ENCODE results near the gene EEF2.
"Not testable (repeated sequence)": the region's sequence is repeated elsewhere in the genome, so short reads cannot be mapped to it uniquely, and the experiment has no call there.

EEF2 gene

DNA sequence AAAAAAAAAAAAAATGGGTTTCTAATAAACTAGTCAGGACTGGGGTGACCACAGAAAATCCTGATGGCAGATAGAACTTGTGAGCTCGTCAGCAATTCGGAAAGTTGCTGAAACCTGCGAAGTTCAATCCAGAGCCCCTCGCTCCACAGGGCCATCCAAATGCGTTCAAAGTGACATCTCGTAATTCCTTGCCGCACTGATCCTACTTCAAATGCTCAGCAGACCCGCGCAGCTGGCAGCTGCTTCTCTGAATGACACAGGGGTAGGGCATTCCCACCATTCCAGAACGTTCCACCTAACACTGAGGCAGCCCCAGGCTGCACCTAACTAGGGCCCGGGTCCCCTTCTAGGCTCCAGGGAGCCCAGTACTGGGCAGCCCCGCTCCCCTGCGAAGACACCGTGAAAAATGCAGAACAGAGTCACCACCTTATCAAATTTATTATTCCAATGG is 9.6 kb downstream of the EEF2 start:
- H3K4me3 ChIP-seq (ENCODE audit: low read length) = no peak overlapping the region
- no peak for TF ChIP-seq ZNF274 (IDR thresholded peaks at IDR 0.05; ENCODE audit: low read depth, low read length)

DNA sequence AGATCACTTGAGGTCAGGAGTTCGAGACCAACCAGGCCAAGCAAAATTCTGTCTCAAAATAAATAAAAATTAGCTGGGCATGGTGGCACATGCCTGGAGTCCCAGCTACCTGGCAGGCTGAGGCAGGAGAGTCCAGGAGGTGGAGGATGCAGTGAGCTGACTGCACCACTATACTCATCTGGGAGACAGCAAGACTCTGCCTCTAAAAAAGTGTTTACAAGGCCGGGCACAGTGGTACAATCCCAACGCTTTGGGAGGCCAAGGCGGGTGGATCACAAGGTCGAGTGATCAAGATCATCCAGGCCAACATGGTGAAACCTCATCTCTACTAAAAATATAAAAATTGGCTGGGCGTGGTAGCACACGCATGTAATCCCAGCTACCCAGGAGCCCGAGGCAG is 10.1 kb downstream of the EEF2 start:
- no peak overlapping the region for H3K4me3 ChIP-seq (ENCODE audit: low read length)
- no peak for TF ChIP-seq ZNF274 (IDR thresholded peaks at IDR 0.05; ENCODE audit: low read depth, low read length)

DNA sequence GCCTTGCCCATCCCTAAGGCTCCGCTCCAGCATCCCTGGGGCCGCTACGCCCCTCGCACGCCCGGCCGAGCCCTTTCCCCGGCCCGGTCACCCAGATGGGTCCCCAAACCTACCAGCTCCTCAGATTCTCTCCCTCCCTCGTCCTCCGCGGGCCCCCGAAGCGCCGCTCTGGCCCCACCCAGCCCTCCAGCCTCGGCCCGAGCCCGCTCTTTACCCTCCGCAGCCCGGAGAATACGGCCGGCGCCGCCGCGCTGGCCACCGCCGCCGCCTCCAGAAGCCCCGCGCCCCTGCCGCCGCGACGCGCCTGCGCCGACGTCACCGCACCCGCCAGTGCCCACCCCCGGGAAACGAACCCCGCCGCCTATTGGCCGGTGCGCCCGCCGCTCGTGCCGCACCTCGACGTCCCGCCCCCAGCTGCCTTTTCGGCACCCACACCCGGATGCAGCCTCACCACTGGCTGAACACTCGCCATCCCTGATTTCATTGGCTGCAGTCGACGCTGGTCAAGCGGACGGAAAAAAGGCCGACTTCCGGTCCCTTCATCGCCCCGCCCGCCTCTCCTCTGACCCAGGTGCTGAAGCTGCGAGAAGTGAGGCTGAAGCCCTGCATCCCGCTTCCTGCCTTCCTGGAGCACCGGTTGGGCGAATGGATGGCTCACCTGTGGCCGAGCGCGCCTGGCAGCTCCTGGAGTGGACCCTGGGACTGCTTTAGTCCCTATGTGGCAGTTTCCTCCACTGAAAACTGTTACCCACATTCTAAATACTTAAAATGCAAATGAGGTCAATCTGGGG is 14.3 kb downstream of the EEF2 start, which contains the start of gene DAPK3:
TSS of gene DAPK3 (minus strand) at position 292 of the 791 bp plus-strand sequence. CDS start 1,364 bp downstream, outside the sequence.
- H3K4me3 ChIP-seq (ENCODE audit: low read length) = peak within 1 kb of the TSS; percentile 71
- TF ChIP-seq ZNF274 (IDR thresholded peaks at IDR 0.05; ENCODE audit: low read depth, low read length) = no peak

DNA sequence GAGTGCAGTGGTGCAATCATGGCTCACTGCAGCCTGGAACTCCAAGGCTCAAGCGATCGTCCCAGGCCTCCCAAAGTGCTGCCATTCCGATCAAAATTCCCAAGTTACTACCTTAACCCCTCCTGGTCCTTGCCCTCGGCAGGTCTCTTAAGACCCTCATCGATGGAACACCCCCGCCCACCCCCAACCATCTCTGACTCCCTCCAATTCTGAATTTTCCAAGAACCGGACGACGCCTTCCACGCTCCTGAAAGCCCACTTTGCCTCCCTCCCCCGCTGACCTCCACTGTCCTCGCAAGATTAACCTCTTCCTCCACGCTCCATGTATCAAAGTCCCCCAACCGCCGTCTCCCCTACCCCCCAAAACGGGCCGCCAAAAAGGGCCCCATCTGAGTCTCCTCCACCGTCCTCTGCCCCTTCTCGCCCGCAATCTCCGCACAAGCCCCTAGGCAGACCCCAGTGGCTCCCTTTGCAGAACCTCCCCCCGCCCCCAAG is 14.9 kb downstream of the EEF2 start:
- peak overlapping the region; percentile 71 for H3K4me3 ChIP-seq (ENCODE audit: low read length)
- no peak for TF ChIP-seq ZNF274 (IDR thresholded peaks at IDR 0.05; ENCODE audit: low read depth, low read length)

DNA sequence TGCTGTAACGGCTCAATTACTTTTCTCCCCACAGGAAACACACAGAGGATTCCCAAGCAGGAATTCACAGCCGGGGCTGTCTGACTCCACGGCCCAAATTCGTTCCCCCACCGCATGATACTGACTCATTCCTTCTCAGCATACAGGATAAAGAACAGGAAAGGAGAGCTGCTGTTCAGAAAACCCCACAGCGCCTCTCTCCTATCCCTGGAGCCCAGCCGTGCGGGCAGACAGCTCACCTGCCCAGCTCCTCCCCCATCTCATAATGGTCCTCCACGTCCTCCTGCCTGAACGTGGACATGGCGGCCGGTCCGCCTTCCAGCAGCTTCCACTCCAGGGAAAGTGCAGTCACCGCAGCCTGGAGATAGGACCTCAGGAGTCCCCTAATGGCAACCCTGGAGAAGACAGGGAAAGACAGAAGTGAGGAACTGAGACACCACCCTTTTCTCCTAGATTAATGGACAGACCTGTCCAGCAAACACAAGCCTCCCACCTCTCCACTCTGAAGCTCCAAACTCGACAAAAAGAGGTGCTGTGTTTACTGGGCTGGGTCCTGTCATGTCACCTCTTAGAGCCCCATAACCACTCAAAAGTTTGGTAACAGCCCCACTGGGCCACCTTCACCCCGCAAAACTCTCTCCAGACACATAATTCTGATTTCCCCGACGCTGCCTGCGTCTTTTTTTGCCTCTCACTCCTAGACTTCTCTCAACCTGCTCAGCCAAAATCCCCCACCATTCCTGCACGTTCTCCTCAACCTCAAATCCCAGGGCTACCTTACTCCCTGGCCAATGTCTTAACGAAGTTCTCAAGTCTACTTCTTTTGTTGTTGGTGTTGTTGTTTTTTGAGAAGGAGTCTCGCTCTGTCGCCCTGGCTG is 15.6 kb downstream of the EEF2 start:
- TF ChIP-seq ZNF274 (IDR thresholded peaks at IDR 0.05; ENCODE audit: low read depth, low read length) = no peak
- peak overlapping the region; percentile 71 for H3K4me3 ChIP-seq (ENCODE audit: low read length)

GRCh38 chr19:3968556-3969434 is 16.5 kb downstream of the EEF2 start:
- H3K4me3 ChIP-seq (ENCODE audit: low read length) = no peak overlapping the region
- TF ChIP-seq ZNF274 (IDR thresholded peaks at IDR 0.05; ENCODE audit: low read depth, low read length) = no peak

- not testable (repeated sequence) for H3K4me3 ChIP-seq (ENCODE audit: low read length)
These were observed 17.3 kb downstream of the EEF2 start for GRCh38 chr19:3967983-3968382.

DNA sequence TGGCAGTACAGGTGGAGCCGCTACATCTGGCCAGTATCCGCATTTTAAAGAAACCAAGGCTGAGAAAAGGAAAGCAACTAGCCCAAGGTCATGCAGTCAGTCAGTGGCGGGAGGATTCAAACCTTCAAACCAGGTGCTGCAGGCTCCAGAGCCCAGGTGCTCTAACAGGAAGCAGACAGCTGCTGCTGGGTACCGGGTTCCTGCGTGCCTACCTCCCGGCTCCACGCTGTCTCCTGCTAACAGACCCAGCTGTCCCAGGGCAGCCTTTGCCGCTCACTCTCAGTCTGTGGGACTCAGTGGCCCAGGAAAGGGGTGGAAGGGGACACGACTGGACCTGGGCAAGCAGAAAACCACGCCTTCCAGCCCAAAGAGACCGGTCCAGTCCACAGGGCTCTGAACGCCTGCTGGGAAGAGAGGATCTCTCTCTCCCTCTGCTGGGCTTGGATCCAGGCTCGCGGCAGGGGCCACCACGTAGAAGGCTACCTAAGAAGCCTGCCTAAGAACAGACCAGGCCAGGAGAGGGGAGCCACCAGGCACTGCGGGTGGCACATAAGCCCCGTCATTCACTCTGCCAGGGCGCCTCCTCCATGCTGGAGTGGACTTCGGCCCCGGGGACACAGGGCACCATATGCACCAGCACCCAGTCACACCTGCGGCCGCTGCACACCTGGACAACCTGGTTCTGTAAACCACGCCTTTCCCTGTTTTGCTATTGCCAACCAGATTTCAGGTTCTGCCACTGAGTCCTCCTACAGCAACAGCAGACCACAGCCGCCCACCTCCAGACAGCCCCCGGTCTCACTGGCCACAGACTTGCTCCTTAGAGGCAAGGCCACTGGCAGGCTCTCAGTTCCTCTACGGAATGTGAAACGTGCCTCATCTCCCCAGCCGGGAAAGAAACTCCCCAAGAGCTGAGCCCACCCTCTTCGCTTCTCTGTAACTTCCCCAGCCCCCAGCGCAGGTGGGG is 18.9 kb downstream of the EEF2 start:
- no peak overlapping the region for H3K4me3 ChIP-seq (ENCODE audit: low read length)
- TF ChIP-seq ZNF274 (IDR thresholded peaks at IDR 0.05; ENCODE audit: low read depth, low read length) = no peak

DNA sequence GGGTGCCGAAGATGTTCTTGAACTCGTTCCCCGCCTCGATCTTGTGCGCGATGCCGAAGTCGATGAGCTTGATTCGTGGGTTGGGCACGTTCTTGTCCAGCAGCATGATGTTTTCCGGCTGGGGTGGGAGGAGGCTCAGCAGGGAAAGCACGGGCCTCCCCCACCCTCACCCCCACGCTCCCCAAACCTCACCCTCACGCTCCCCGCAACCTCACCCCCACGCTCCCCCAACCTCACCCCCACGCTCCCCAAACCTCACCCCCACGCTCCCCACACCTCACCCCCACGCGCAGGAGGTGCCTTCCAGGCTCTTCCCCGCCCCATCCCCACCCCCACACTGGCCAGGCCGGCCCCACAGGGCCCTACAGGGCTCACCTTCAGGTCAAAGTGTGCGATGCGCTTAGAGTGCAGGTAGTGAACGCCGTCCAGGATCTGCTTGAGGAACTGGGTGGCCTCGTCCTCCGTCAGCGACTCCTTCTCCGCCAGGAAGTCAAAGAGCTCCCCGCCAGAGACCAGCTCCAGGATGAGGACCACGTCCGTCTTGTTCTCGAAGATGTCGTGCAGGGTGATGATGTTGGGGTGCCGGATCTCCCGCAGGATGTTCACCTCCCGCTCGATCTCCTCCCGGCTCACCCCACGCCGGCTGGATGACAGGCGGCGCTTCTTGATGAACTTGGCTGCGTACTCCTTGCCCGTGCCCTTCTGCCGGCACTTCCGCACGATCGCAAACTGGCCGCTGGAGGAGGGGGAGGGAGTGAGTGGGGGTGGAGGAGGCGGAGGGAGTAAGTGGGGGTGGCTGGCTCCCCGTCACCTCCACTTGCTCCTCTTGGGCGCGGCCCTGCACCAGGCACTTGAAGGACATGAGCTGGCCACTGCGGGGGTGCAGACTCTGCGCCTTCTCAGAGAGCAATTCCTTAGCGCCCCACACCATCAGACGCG is 20.7 kb downstream of the EEF2 start:
- no peak for TF ChIP-seq ZNF274 (IDR thresholded peaks at IDR 0.05; ENCODE audit: low read depth, low read length)
- no peak overlapping the region for H3K4me3 ChIP-seq (ENCODE audit: low read length)

DNA sequence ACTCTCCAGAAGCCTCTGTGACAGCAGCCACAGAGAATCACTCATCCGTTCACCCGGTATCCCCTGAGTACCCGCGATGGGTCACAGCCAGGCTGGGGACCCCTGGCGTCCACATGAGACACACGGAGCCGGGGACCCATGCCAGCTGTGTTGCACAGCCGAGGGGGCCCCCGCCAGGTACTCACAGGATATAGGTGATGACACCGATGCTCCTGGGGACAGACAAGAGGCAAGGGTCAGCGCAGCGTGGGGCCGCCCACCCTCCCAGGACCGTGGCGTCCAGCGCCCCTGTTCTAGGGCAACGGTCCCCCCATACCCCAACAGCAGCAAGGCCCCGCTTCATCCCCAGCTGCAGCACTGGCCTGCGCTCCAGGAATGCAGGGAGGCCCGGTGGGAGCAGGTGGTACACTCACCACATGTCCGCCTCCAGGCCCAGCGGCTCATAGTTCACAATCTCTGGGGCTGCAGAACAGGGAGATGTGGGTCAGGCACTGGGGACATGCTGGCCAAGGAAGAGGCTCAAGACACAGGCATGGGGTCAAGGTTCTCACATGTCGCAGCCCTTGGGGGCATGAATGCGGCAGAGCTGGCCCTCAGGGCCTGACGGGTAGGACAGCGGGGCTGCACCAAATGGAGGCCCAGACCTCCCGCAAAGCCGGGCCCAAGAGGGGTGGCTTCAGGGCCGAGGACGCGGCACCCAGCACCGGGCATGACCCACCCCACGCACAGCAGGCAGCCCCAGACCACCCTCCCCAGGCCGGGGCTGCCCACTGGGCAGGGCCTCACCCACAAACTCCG is 21.6 kb downstream of the EEF2 start:
- H3K4me3 ChIP-seq (ENCODE audit: low read length) = no peak overlapping the region
- no peak for TF ChIP-seq ZNF274 (IDR thresholded peaks at IDR 0.05; ENCODE audit: low read depth, low read length)

GRCh38 chr19:3961007-3961406 is 24.3 kb downstream of the EEF2 start:
- TF ChIP-seq ZNF274 (IDR thresholded peaks at IDR 0.05; ENCODE audit: low read depth, low read length) = no peak
- no peak overlapping the region for H3K4me3 ChIP-seq (ENCODE audit: low read length)

Measured in GM08714 (cell line).